ENCODE results near the gene ZSCAN29. TPM values are rescaled to one million over a fixed set of nuclear protein-coding genes. Genes with fewer than 3 reads are reported as not detected.
"Not testable (repeated sequence)": the region's sequence is repeated elsewhere in the genome, so short reads cannot be mapped to it uniquely, and the experiment has no call there.

ZSCAN29 gene
- total and polyA plus RNA-seq, 4 donors, result 4.2 to 21.7 (median 12.6) TPM

- intact Hi-C loops (cut with DNase I), result no loop called here
- Histone ChIP-seq H3K27me3 (ENCODE audit: control insufficient read depth in 1 of 2, insufficient read depth in 2 of 2, low read length in 1 of 2) (no peaks in the 10 kb centered on the region), H3K27ac (ENCODE audit: low read depth in 1 of 2, low read length in 2 of 2) (no peak overlapping the region), H3K4me3 (ENCODE audit: low read length in 2 of 2) (no peak overlapping the region), H3K9me3 (ENCODE audit: control insufficient read depth, low read length) (no peaks in the 10 kb centered on the region), H3K36me3 (ENCODE audit: control insufficient read depth in 1 of 2, insufficient read depth in 2 of 2, low read length in 1 of 2) (peaks cover 5 to 7% of the 10 kb centered on the region in 2 donors), H3K4me1 (ENCODE audit: control insufficient read depth in 1 of 2, insufficient read depth in 2 of 2, low read length in 2 of 2) (no peaks in the 10 kb centered on the region)
- WGBS, 2 donors, result 87 to 88% methylated on average over 5 of the region's 5 CpGs
- DNase-seq (no peak), ATAC-seq (ENCODE audit: low FRiP score) (no peak)
Measured at GRCh38 chr15:43404130-43404529, 33.3 kb upstream of the ZSCAN29 start.

GRCh38 chr15:43403616-43404015, 32.8 kb upstream of the ZSCAN29 start:
- no peaks in the 10 kb centered on the region for H3K4me1 ChIP-seq (ENCODE audit: control insufficient read depth in 1 of 2, insufficient read depth in 2 of 2, low read length in 2 of 2)
- intact Hi-C loops (cut with DNase I), result no loop called here
- H3K27me3 ChIP-seq (ENCODE audit: control insufficient read depth in 1 of 2, insufficient read depth in 2 of 2, low read length in 1 of 2), result no peaks in the 10 kb centered on the region
- H3K9me3 ChIP-seq (ENCODE audit: control insufficient read depth, low read length), result no peaks in the 10 kb centered on the region
- DNase-seq, result no peak
- H3K36me3 ChIP-seq (ENCODE audit: control insufficient read depth in 1 of 2, insufficient read depth in 2 of 2, low read length in 1 of 2), result peaks cover 2 to 5% of the 10 kb centered on the region in 2 donors
- no peak overlapping the region for H3K4me3 ChIP-seq (ENCODE audit: low read length in 2 of 2)
- WGBS, 2 donors, result 81 to 82% methylated on average over 8 of the region's 8 CpGs
- no peak for ATAC-seq (ENCODE audit: low FRiP score)
- no peak overlapping the region for H3K27ac ChIP-seq (ENCODE audit: low read depth in 1 of 2, low read length in 2 of 2)

- Histone ChIP-seq H3K36me3 (ENCODE audit: control insufficient read depth in 1 of 2, insufficient read depth in 2 of 2, low read length in 1 of 2) (peaks cover 4 to 9% of the 10 kb centered on the region in 2 donors), H3K4me3 (ENCODE audit: low read length in 2 of 2) (no peak overlapping the region), H3K27me3 (ENCODE audit: control insufficient read depth in 1 of 2, insufficient read depth in 2 of 2, low read length in 1 of 2) (no peaks in the 10 kb centered on the region), H3K4me1 (ENCODE audit: control insufficient read depth in 1 of 2, insufficient read depth in 2 of 2, low read length in 2 of 2) (no peaks in the 10 kb centered on the region), H3K27ac (ENCODE audit: low read depth in 1 of 2, low read length in 2 of 2) (no peak overlapping the region), H3K9me3 (ENCODE audit: control insufficient read depth, low read length) (no peaks in the 10 kb centered on the region)
- intact Hi-C loops (cut with DNase I), result no loop called here
- WGBS, 2 donors, result 79 to 80% methylated on average over 3 of the region's 3 CpGs
- DNase-seq (no peak), ATAC-seq (ENCODE audit: low FRiP score) (no peak)
Measured at GRCh38 chr15:43402255-43402654, 31.4 kb upstream of the ZSCAN29 start.

- intact Hi-C loops (cut with DNase I); H3K27me3 ChIP-seq (ENCODE audit: control insufficient read depth in 1 of 2, insufficient read depth in 2 of 2, low read length in 1 of 2); ATAC-seq (ENCODE audit: low FRiP score); DNase-seq; H3K4me1 ChIP-seq (ENCODE audit: control insufficient read depth in 1 of 2, insufficient read depth in 2 of 2, low read length in 2 of 2); H3K4me3 ChIP-seq (ENCODE audit: low read length in 2 of 2); H3K36me3 ChIP-seq (ENCODE audit: control insufficient read depth in 1 of 2, insufficient read depth in 2 of 2, low read length in 1 of 2); H3K9me3 ChIP-seq (ENCODE audit: control insufficient read depth, low read length); H3K27ac ChIP-seq (ENCODE audit: low read depth in 1 of 2, low read length in 2 of 2): not testable (repeated sequence)
- WGBS, 2 donors, result 98 to 100% methylated on average over 6 of the region's 6 CpGs
Measured at GRCh38 chr15:43393592-43393991, 22.7 kb upstream of the ZSCAN29 start.

GRCh38 chr15:43390723-43391122, 19.9 kb upstream of the ZSCAN29 start:
- DNase-seq (no peak), ATAC-seq (ENCODE audit: low FRiP score) (no peak)
- WGBS, 2 donors, result 97 to 98% methylated on average over 8 of the region's 8 CpGs
- Histone ChIP-seq H3K9me3 (ENCODE audit: control insufficient read depth, low read length) (no peaks in the 10 kb centered on the region), H3K36me3 (ENCODE audit: control insufficient read depth in 1 of 2, insufficient read depth in 2 of 2, low read length in 1 of 2) (peaks cover 2 to 8% of the 10 kb centered on the region in 2 donors), H3K4me3 (ENCODE audit: low read length in 2 of 2) (no peak overlapping the region), H3K4me1 (ENCODE audit: control insufficient read depth in 1 of 2, insufficient read depth in 2 of 2, low read length in 2 of 2) (no peaks in the 10 kb centered on the region), H3K27me3 (ENCODE audit: control insufficient read depth in 1 of 2, insufficient read depth in 2 of 2, low read length in 1 of 2) (no peaks in the 10 kb centered on the region), H3K27ac (ENCODE audit: low read depth in 1 of 2, low read length in 2 of 2) (no peak overlapping the region)
- intact Hi-C loops (cut with DNase I), result no loop called here

DNA sequence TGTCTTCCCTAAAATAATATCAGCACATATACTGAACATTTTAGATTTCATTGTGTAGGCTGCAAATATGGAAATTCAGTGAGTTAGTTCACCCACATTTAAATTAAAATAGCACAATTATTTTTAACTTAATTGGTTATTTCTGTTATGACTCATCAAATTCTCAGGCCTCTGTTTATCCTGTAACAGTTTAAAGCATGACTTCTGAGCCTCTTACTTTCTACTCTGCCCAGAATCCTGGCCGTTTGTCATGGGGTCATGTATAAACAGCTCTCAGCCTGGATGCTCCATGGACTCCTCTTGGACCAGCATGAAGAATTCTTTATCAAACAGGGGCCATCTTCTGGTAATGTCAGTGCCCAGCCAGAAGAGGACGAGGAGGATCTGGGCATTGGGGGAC, 12.2 kb upstream of the ZSCAN29 start:
- DNase-seq, result no peak
- Histone ChIP-seq H3K4me3 (ENCODE audit: low read length in 2 of 2) (no peak overlapping the region), H3K27me3 (ENCODE audit: control insufficient read depth in 1 of 2, insufficient read depth in 2 of 2, low read length in 1 of 2) (no peaks in the 10 kb centered on the region), H3K9me3 (ENCODE audit: control insufficient read depth, low read length) (no peaks in the 10 kb centered on the region), H3K27ac (ENCODE audit: low read depth in 1 of 2, low read length in 2 of 2) (no peak overlapping the region), H3K36me3 (ENCODE audit: control insufficient read depth in 1 of 2, insufficient read depth in 2 of 2, low read length in 1 of 2) (peaks cover 3 to 8% of the 10 kb centered on the region in 2 donors), H3K4me1 (ENCODE audit: control insufficient read depth in 1 of 2, insufficient read depth in 2 of 2, low read length in 2 of 2) (no peaks in the 10 kb centered on the region)
- no peak for ATAC-seq (ENCODE audit: low FRiP score)
- 49 to 50% methylated on average over 2 of the region's 2 CpGs for WGBS, 2 donors
- intact Hi-C loops (cut with DNase I), result no loop called here

DNA sequence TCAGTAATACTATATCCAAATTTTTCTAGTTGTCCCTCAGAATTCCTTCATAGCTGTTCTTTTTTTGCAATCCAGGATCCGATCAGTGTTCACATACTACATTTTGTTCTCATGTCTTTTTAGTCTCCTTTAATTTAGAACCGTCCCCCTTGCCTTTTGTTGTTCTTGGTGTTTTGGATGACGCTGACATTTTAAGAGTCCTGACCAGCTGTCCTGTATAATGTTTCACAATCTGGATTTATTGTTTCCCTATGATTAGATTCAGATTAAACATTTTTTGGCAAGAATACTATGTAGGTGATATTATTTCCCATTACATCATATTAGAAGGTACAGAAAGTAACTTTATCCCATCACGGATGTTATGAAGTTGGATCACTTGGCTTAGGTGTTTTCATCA, 11.5 kb upstream of the ZSCAN29 start:
- H3K9me3 ChIP-seq (ENCODE audit: control insufficient read depth, low read length), result no peaks in the 10 kb centered on the region
- DNase-seq, result no peak
- no peaks in the 10 kb centered on the region for H3K27me3 ChIP-seq (ENCODE audit: control insufficient read depth in 1 of 2, insufficient read depth in 2 of 2, low read length in 1 of 2)
- H3K36me3 ChIP-seq (ENCODE audit: control insufficient read depth in 1 of 2, insufficient read depth in 2 of 2, low read length in 1 of 2), result peaks cover 3 to 8% of the 10 kb centered on the region in 2 donors
- H3K4me1 ChIP-seq (ENCODE audit: control insufficient read depth in 1 of 2, insufficient read depth in 2 of 2, low read length in 2 of 2), result no peaks in the 10 kb centered on the region
- WGBS, 2 donors, result 86 to 87% methylated on average over 4 of the region's 4 CpGs
- no peak for ATAC-seq (ENCODE audit: low FRiP score)
- intact Hi-C loops (cut with DNase I), result no loop called here
- no peak overlapping the region for H3K27ac ChIP-seq (ENCODE audit: low read depth in 1 of 2, low read length in 2 of 2)
- no peak overlapping the region for H3K4me3 ChIP-seq (ENCODE audit: low read length in 2 of 2)

- Histone ChIP-seq H3K27me3 (ENCODE audit: control insufficient read depth in 1 of 2, insufficient read depth in 2 of 2, low read length in 1 of 2) (no peaks in the 10 kb centered on the region), H3K4me1 (ENCODE audit: control insufficient read depth in 1 of 2, insufficient read depth in 2 of 2, low read length in 2 of 2) (no peaks in the 10 kb centered on the region), H3K36me3 (ENCODE audit: control insufficient read depth in 1 of 2, insufficient read depth in 2 of 2, low read length in 1 of 2) (peaks cover 0 to 3% of the 10 kb centered on the region in 2 donors), H3K27ac (ENCODE audit: low read depth in 1 of 2, low read length in 2 of 2) (no peak overlapping the region), H3K9me3 (ENCODE audit: control insufficient read depth, low read length) (no peaks in the 10 kb centered on the region), H3K4me3 (ENCODE audit: low read length in 2 of 2) (no peak overlapping the region)
- no peak for ATAC-seq (ENCODE audit: low FRiP score)
- no peak for DNase-seq
- intact Hi-C loops (cut with DNase I), result no loop called here
Measured at GRCh38 chr15:43378601-43379000, 7.8 kb upstream of the ZSCAN29 start.

DNA sequence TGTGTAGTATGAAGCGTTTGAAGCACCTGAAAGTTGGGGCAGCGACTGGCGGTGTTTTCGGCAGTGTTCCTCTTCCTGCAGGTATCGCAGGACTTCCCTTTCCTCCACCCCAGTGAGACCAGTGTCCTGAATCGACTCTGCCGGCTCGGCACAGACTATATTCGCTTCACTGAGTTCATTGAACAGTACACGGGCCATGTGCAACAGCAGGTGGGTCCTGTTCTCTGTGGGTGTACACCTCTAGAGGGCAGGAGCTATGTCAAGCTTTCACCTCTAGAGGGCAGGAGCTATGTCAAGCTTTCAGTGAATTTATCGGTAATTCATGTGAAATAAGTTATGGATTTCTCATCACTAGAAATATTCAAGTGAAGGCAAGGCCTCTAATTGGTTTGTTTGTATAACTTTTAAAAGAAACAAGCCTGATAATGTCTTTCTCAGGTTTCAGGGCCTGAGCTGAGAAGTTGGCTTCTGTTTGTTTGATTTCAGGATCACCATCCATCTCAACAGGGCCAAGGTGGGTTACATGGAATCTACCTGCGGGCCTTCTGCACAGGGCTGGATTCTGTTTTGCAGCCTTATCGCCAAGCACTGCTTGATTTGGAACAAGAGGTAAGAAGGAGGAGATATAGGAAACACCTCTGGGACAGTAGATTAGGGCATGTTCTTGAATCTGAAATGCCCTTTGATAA, 5.3 kb upstream of the ZSCAN29 start:
- peaks cover 0 to 3% of the 10 kb centered on the region in 2 donors for H3K36me3 ChIP-seq (ENCODE audit: control insufficient read depth in 1 of 2, insufficient read depth in 2 of 2, low read length in 1 of 2)
- H3K9me3 ChIP-seq (ENCODE audit: control insufficient read depth, low read length), result no peaks in the 10 kb centered on the region
- intact Hi-C loops (cut with DNase I), result no loop called here
- H3K4me1 ChIP-seq (ENCODE audit: control insufficient read depth in 1 of 2, insufficient read depth in 2 of 2, low read length in 2 of 2), result no peaks in the 10 kb centered on the region
- ATAC-seq (ENCODE audit: low FRiP score) (no peak), DNase-seq (no peak)
- 83 to 84% methylated on average over 13 of the region's 13 CpGs for WGBS, 2 donors
- H3K27ac ChIP-seq (ENCODE audit: low read depth in 1 of 2, low read length in 2 of 2), result no peak overlapping the region
- no peaks in the 10 kb centered on the region for H3K27me3 ChIP-seq (ENCODE audit: control insufficient read depth in 1 of 2, insufficient read depth in 2 of 2, low read length in 1 of 2)
- H3K4me3 ChIP-seq (ENCODE audit: low read length in 2 of 2), result no peak overlapping the region

All from aorta (tissue), 5 donors.